T-helper 1 cell (primary cell): Measurements from ENCODE around the gene PTPN2.

ENCODE experiments used
- DNase-seq, 5 donors: peaks; one replicate each; pipeline ENCODE4 v3.0.0-alpha.2; 2012 to 2020

Gene PTPN2

GRCh38 chr18:12857215-12857905, 26.7 kb downstream of the PTPN2 start:
- peak in 1 of 5 donors; percentile 70 for DNase-seq

- no peak for DNase-seq
Observed at GRCh38 chr18:12855916-12856315, 28.1 kb downstream of the PTPN2 start.

GRCh38 chr18:12852566-12853315, 31.3 kb downstream of the PTPN2 start:
- no peak for DNase-seq

GRCh38 chr18:12851716-12852115, 32.3 kb downstream of the PTPN2 start:
- no peak for DNase-seq

GRCh38 chr18:12849548-12849947, 34.5 kb downstream of the PTPN2 start:
- DNase-seq, result no peak

- no peak for DNase-seq
Observed at GRCh38 chr18:12848405-12848804, 35.6 kb downstream of the PTPN2 start.

GRCh38 chr18:12844391-12844790, 39.6 kb downstream of the PTPN2 start:
- DNase-seq, result peak in 1 of 5 donors; percentile 20

- DNase-seq, result peak in 1 of 5 donors; percentile 47
Observed at GRCh38 chr18:12843420-12844350, 40.4 kb downstream of the PTPN2 start.

- no peak for DNase-seq
Observed at GRCh38 chr18:12842459-12843380, 41.3 kb downstream of the PTPN2 start.

- no peak for DNase-seq
Observed at GRCh38 chr18:12841070-12841469, 43.0 kb downstream of the PTPN2 start.

- DNase-seq, result peak in 1 of 5 donors; percentile 53
Observed at GRCh38 chr18:12840382-12840781, 43.7 kb downstream of the PTPN2 start.

GRCh38 chr18:12839526-12840196, 44.4 kb downstream of the PTPN2 start:
- peak in 1 of 5 donors; percentile 95 for DNase-seq

- peak in 1 of 5 donors; percentile 76 for DNase-seq
Observed at GRCh38 chr18:12839057-12839525, 44.9 kb downstream of the PTPN2 start.

- peak in 1 of 5 donors; percentile 49 for DNase-seq
Observed at GRCh38 chr18:12838178-12838634, 45.8 kb downstream of the PTPN2 start.

GRCh38 chr18:12837747-12838146, 46.3 kb downstream of the PTPN2 start:
- peak in 1 of 5 donors; percentile 19 for DNase-seq

- no peak for DNase-seq
Observed at GRCh38 chr18:12836551-12836950, 47.5 kb downstream of the PTPN2 start.

GRCh38 chr18:12828116-12829051, 55.7 kb downstream of the PTPN2 start:
- DNase-seq, result peak in 1 of 5 donors; percentile 53

GRCh38 chr18:12827588-12827987, 56.4 kb downstream of the PTPN2 start:
- DNase-seq, result no peak

- no peak for DNase-seq
Observed at GRCh38 chr18:12825230-12825629, 58.8 kb downstream of the PTPN2 start.

- no peak for DNase-seq
Observed at GRCh38 chr18:12823892-12824291, 60.1 kb downstream of the PTPN2 start.
